GM12878 (cell line): Measurements from ENCODE around the gene ZBED4. TPM values are rescaled to one million over a fixed set of nuclear protein-coding genes. Genes with fewer than 3 reads are reported as not detected.

Source experiments
- ATAC-seq: fragments of 200-7000 bp; cut with Tn5 transposase; 3 replicates; pipeline ENCODE4 v1.9.1; 2020; ENCODE audit warnings: mild to moderate bottlenecking, moderate library complexity
- BruUV-seq: library from RNA; stranded (reverse); fragments of 400-500 nt; replicated peaks from 2 replicates; lab custom pipeline; 2021; lab: Mats Ljungman, UMichigan
- CTCF ChIA-PET: fragments of 300-600 bp; sonication (Branson Sonifier 250); formaldehyde crosslinking; extraction: SDS; loops from one replicate; lab custom pipeline; 2021; ENCODE audit warnings: inconsistent platforms; lab: Yijun Ruan, JAX
- POLR2A ChIA-PET: fragments of 350-600 bp; formaldehyde crosslinking; extraction: SDS; loops from one replicate; lab custom pipeline; 2021; ENCODE audit warnings: inconsistent platforms; lab: Charles Lee
- RAD21 ChIA-PET: fragments of 300-600 bp; sonication (Branson Sonifier 250); formaldehyde crosslinking; loops from one replicate; lab custom pipeline; 2023; ENCODE audit warnings: antibody characterized with exemption; ENCODE audit not compliant: unreplicated experiment; lab: Charles Lee
- SMC1A ChIA-PET: fragments of 300-600 bp; sonication (Branson Sonifier 250); formaldehyde crosslinking; loops from one replicate; lab custom pipeline; 2023; ENCODE audit not compliant: unreplicated experiment, uncharacterized antibody; lab: Charles Lee
- DNase-seq: peaks from one replicate; pipeline ENCODE4 v3.0.0-alpha.2; 2011; ENCODE audit warnings: low read depth, low spot score
- FAIRE-seq: peaks from 3 replicates; lab custom pipeline; 2011; peaks lifted over from hg19 to GRCh38; lab: Jason Lieb, UNC
- H2AFZ ChIP-seq: 2 replicates; pipeline ENCODE4 v1.6.0; 2011; ENCODE audit warnings: low read depth, low read length, control low read depth; ENCODE audit not compliant: control insufficient read depth
- H3K27ac ChIP-seq: 2 replicates; pipeline ENCODE4 v1.5.1; 2011; ENCODE audit warnings: control low read depth; ENCODE audit not compliant: control insufficient read depth, insufficient read depth
- H3K27me3 ChIP-seq, 2 experiments: replicated peaks in 1 of 2; 2 replicates each; pipeline versions ENCODE4 v1.6.0 to v1.6.1; 2011; ENCODE audit warnings: low read length in 1 of 2; ENCODE audit not compliant: control insufficient read depth in 2 of 2, insufficient read depth in 2 of 2
- H3K36me3 ChIP-seq, 2 experiments: 2 replicates each; pipeline ENCODE4 v1.5.1; 2011; ENCODE audit warnings: low read length in 1 of 2; ENCODE audit not compliant: control insufficient read depth in 2 of 2, insufficient read depth in 2 of 2
- H3K4me1 ChIP-seq: 2 replicates; pipeline ENCODE4 v1.6.1; 2011; ENCODE audit warnings: mild to moderate bottlenecking, low read length, moderate library complexity, mixed read lengths; ENCODE audit not compliant: control insufficient read depth, insufficient read depth
- H3K4me2 ChIP-seq: 2 replicates; pipeline ENCODE4 v1.6.0; 2011; ENCODE audit warnings: control low read depth; ENCODE audit not compliant: control insufficient read depth, insufficient read depth
- H3K4me3 ChIP-seq: fragments of 200-600 bp; sonication (generic); 2 replicates; pipeline ENCODE4 v1.5.1; 2016
- H3K79me2 ChIP-seq: 2 replicates; pipeline ENCODE4 v1.6.0; 2011; ENCODE audit warnings: low read length; ENCODE audit not compliant: control insufficient read depth, insufficient read depth
- H3K9ac ChIP-seq: 2 replicates; pipeline ENCODE4 v1.8.0; 2011; ENCODE audit warnings: low read length, control low read depth, mixed read lengths; ENCODE audit not compliant: control insufficient read depth, insufficient read depth
- H3K9me3 ChIP-seq: replicated peaks from 3 replicates; pipeline ENCODE4 v1.5.1; 2011; ENCODE audit warnings: mild to moderate bottlenecking, low read length; ENCODE audit not compliant: control insufficient read depth, insufficient read depth
- H4K20me1 ChIP-seq: 2 replicates; pipeline ENCODE4 v1.6.0; 2011; ENCODE audit not compliant: control insufficient read depth, insufficient read depth
- CREM ChIP-seq: IDR thresholded peaks from 2 replicates; pipeline ENCODE4 v1.6.1; 2014; ENCODE audit warnings: antibody characterized with exemption, low read depth
- HSF1 ChIP-seq: fragments of 150-350 bp; IDR thresholded peaks from 2 replicates; pipeline ENCODE4 v1.6.1; 2014; ENCODE audit warnings: mild to moderate bottlenecking, low read depth, low read length
- MYC ChIP-seq: IDR thresholded peaks from 2 replicates; pipeline ENCODE4 v1.6.1; 2011; ENCODE audit warnings: mild to moderate bottlenecking, low read length, moderate library complexity, inconsistent platforms; ENCODE audit not compliant: insufficient read depth, insufficient replicate concordance, insufficient read length, severe bottlenecking
- NKRF ChIP-seq: fragments of 450-650 bp; conservative IDR thresholded peaks from 2 replicates; pipeline ENCODE4 v1.6.1; 2017; ENCODE audit warnings: mild to moderate bottlenecking, moderate library complexity
- PAX5 ChIP-seq: IDR thresholded peaks from 2 replicates; pipeline ENCODE4 v1.6.1; 2011; ENCODE audit warnings: low read depth, low read length, borderline replicate concordance
- PAX8 ChIP-seq: fragments of 450-650 bp; IDR thresholded peaks from 2 replicates; pipeline ENCODE4 v1.6.1; 2017; ENCODE audit warnings: mild to moderate bottlenecking, moderate library complexity
- SIX5 ChIP-seq: IDR thresholded peaks from 2 replicates; pipeline ENCODE4 v1.6.1; 2011; ENCODE audit warnings: mild to moderate bottlenecking, low read depth, low read length, moderate library complexity; ENCODE audit not compliant: severe bottlenecking
- SREBF1 ChIP-seq: IDR thresholded peaks from 2 replicates; pipeline ENCODE4 v1.6.1; 2012; ENCODE audit warnings: mild to moderate bottlenecking, low read length
- SRF ChIP-seq, 2 experiments: IDR thresholded peaks; 2 replicates each; pipeline ENCODE4 v1.6.1; 2011; ENCODE audit warnings: low read depth in 2 of 2, low read length in 2 of 2, mild to moderate bottlenecking in 1 of 2, moderate library complexity in 1 of 2
- ZBTB33 ChIP-seq: fragments of 450-650 bp; IDR thresholded peaks from 2 replicates; pipeline ENCODE4 v1.6.1; 2017; ENCODE audit warnings: mild to moderate bottlenecking
- ZNF274 ChIP-seq: IDR thresholded peaks from one replicate; pipeline ENCODE4 v1.8.0; 2011; ENCODE audit not compliant: insufficient read length, insufficient read depth
- ZNF592 ChIP-seq: fragments of 450-650 bp; IDR thresholded peaks from 2 replicates; pipeline ENCODE4 v1.6.1; 2017; ENCODE audit warnings: mild to moderate bottlenecking, moderate library complexity
- WGBS: methylation state at CpG from one replicate; pipeline ENCODE4 v1.1.6; 2016; ENCODE audit warnings: low lambda C conversion rate; ENCODE audit not compliant: insufficient replicate concordance, insufficient coverage; ENCODE audit errors: missing lambda C conversion rate; 5-methylcytosine and 5-hydroxymethylcytosine counted together
- in situ Hi-C: fragments of 300-500 bp; cut with MboI; formaldehyde crosslinking; loops from 9 replicates; pipeline ENCODE4 v1.14.3; 2018; ENCODE audit warnings: mixed read lengths
- intact Hi-C: fragments of 100-400 bp; cut with micrococcal nuclease; formaldehyde crosslinking; loops from one replicate; pipeline ENCODE4 v1.14.2; 2022; ENCODE audit not compliant: unreplicated experiment
- polyA plus RNA-seq, 11 experiments: library from polyadenylated mRNA; depleted of rRNA in 4 of 11; unstranded in 6 of 11; stranded (reverse) in 5 of 11; fragments of >200 nt; fragmentation: Nextera tagmentation in 4 of 11; fragmentation: Illumina TruSeq in 1 of 11; extraction: Ambion mirVana in 4 of 11; extraction: Trizol in 1 of 11; gene quantifications; 1 replicate in 1 of 11; 2 replicates in 10 of 11; pipeline versions ENCODE4 v1.2.1 to v1.2.3, GENCODE V29; 2011 to 2016; ENCODE audit warnings: inconsistent platforms in 2 of 11, missing spikeins in 2 of 11, low read depth in 1 of 11
- total RNA-seq, 4 experiments: library from RNA; depleted of rRNA in 3 of 4; stranded (reverse); fragments of >200 nt in 3 of 4; fragmentation: Illumina TruSeq in 1 of 4; extraction: Trizol in 1 of 4; gene quantifications; 2 replicates each; pipeline versions ENCODE4 v1.2.1 to v1.2.3, GENCODE V29; 2013 to 2021

The ZBED4 gene
- total and polyA plus RNA-seq, 10 of the 15 experiments (the other 5 are each of a cell fraction or from before 2014, with no cell fraction given), result 2.3 to 21.6 (median 12.8) TPM

- RAD21 ChIA-PET, result no interaction called here
- no peak overlapping the region for H3K9ac ChIP-seq
- H4K20me1 ChIP-seq, result no peaks in the 10 kb centered on the region
- no peak overlapping the region for H2AFZ ChIP-seq
- SMC1A ChIA-PET, result no interaction called here
- H3K27me3 ChIP-seq, result no peaks in the 10 kb centered on the region
- FAIRE-seq (no peak), ATAC-seq (no peak), DNase-seq (no peak)
- no peaks in the 10 kb centered on the region for H3K79me2 ChIP-seq
- no peak overlapping the region for H3K4me3 ChIP-seq
- no peak overlapping the region for H3K27ac ChIP-seq
- H3K9me3 ChIP-seq, result no peaks in the 10 kb centered on the region
- WGBS, result 87% methylated on average over 26 of the region's 27 CpGs
- CTCF ChIA-PET, result no interaction called here
- no peaks in the 10 kb centered on the region for H3K4me1 ChIP-seq
- intact Hi-C loops (no loop called here), in situ Hi-C loops (no loop called here)
- H3K36me3 ChIP-seq, result peaks cover 0 to 7% of the 10 kb centered on the region in 2 experiments; a peak in 3 of 4 replicates
- POLR2A ChIA-PET, result no interaction called here
- BruUV-seq, result no TSS peak
- no peak overlapping the region for H3K4me2 ChIP-seq
- TF ChIP-seq NKRF (no peak), PAX5 (no peak), PAX8 (no peak), SREBF1 (no peak), CREM (no peak), MYC (no peak), ZNF274 (no peak), ZNF592 (no peak), ZBTB33 (no peak), SRF (IDR thresholded peaks at IDR 0.05; ENCODE audit: low read depth in 2 of 2, low read length in 2 of 2) (no peak), HSF1 (no peak), SIX5 (no peak)
These were observed 56.8 kb downstream of the ZBED4 start for GRCh38 chr22:49910229-49911155.
